ENCODE results near the gene HTR3A.

DNA sequence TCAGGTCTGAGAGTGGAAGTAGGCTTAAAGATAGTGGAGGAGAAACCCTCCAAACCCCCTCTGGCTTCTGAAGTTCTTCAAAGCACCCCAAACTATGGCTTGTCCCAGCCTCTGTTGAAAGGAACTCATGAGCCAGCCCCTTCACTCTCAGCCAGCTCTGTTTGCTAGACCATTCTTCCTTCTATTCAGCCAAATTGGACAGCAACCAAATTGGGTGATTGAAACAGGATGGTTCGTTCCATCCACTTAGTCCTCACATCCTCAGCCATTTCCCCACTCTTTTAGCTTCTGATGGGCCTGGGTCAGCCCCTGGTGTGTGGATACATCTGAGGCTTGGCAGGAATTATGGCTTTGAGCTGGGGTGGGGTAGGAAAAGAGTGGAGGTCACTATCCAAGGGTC is 4.5 kb downstream of the HTR3A start:
- TF ChIP-seq, protein P1, sequence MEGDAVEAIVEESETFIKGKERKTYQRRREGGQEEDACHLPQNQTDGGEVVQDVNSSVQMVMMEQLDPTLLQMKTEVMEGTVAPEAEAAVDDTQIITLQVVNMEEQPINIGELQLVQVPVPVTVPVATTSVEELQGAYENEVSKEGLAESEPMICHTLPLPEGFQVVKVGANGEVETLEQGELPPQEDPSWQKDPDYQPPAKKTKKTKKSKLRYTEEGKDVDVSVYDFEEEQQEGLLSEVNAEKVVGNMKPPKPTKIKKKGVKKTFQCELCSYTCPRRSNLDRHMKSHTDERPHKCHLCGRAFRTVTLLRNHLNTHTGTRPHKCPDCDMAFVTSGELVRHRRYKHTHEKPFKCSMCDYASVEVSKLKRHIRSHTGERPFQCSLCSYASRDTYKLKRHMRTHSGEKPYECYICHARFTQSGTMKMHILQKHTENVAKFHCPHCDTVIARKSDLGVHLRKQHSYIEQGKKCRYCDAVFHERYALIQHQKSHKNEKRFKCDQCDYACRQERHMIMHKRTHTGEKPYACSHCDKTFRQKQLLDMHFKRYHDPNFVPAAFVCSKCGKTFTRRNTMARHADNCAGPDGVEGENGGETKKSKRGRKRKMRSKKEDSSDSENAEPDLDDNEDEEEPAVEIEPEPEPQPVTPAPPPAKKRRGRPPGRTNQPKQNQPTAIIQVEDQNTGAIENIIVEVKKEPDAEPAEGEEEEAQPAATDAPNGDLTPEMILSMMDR (IDR thresholded peaks at IDR 0.05; ENCODE audit: low read length) = no peak
- no peak for TF ChIP-seq EZH2 (IDR thresholded peaks at IDR 0.05; ENCODE audit: borderline replicate concordance, low read length)

Measured in OCI-LY1 (cell line).